ENCODE measurements around the gene CHIA. TPM values are rescaled to one million over a fixed set of nuclear protein-coding genes. Genes with fewer than 3 reads are reported as not detected.
"Not testable (repeated sequence)": the region's sequence is repeated elsewhere in the genome, so short reads cannot be mapped to it uniquely, and the experiment has no call there.

CHIA gene
- total RNA-seq, 1 donor from 2014 or later = not detected

GRCh38 chr1:111283838-111284237 lies 6.8 kb upstream of the CHIA start:
- no peak for DNase-seq (ENCODE audit: low spot score)

GRCh38 chr1:111285879-111286278 lies 4.8 kb upstream of the CHIA start:
- DNase-seq (ENCODE audit: low spot score) = no peak

GRCh38 chr1:111286912-111287311 lies 3.7 kb upstream of the CHIA start:
- DNase-seq (ENCODE audit: low spot score) = no peak

GRCh38 chr1:111289371-111289770 lies 1.3 kb upstream of the CHIA start:
- no peak for DNase-seq (ENCODE audit: low spot score)

GRCh38 chr1:111290104-111290503 lies 547 bp upstream of the CHIA start:
- DNase-seq (ENCODE audit: low spot score) = no peak

GRCh38 chr1:111294390-111294789 lies 3.7 kb downstream of the CHIA start:
- no peak for DNase-seq (ENCODE audit: low spot score)

- DNase-seq (ENCODE audit: low spot score) = no peak
Measured at GRCh38 chr1:111302374-111302773, 11.7 kb downstream of the CHIA start.

- DNase-seq (ENCODE audit: low spot score) = no peak
Measured at GRCh38 chr1:111309690-111310089, 19.0 kb downstream of the CHIA start.

- DNase-seq (ENCODE audit: low spot score) = no peak
Measured at GRCh38 chr1:111318523-111318922, 27.9 kb downstream of the CHIA start.

GRCh38 chr1:111320066-111320879 lies 29.6 kb downstream of the CHIA start:
- DNase-seq (ENCODE audit: low spot score) = no peak

- DNase-seq (ENCODE audit: low spot score) = no peak
Measured at GRCh38 chr1:111323231-111323630, 32.6 kb downstream of the CHIA start.

- no peak for DNase-seq (ENCODE audit: low spot score)
Measured at GRCh38 chr1:111332190-111332589, 41.5 kb downstream of the CHIA start.

GRCh38 chr1:111334169-111334568 lies 43.5 kb downstream of the CHIA start:
- no peak for DNase-seq (ENCODE audit: low spot score)

GRCh38 chr1:111335214-111335877 lies 44.7 kb downstream of the CHIA start:
- not testable (repeated sequence) for DNase-seq (ENCODE audit: low spot score)

- DNase-seq (ENCODE audit: low spot score) = not testable (repeated sequence)
Measured at GRCh38 chr1:111338849-111339248, 48.2 kb downstream of the CHIA start.

GRCh38 chr1:111346089-111346885 lies 55.6 kb downstream of the CHIA start:
- DNase-seq (ENCODE audit: low spot score) = peak; percentile 92

GRCh38 chr1:111347026-111347425 lies 56.4 kb downstream of the CHIA start:
- no peak for DNase-seq (ENCODE audit: low spot score)

- no peak for DNase-seq (ENCODE audit: low spot score)
Measured at GRCh38 chr1:111351700-111352099, 61.0 kb downstream of the CHIA start.

GRCh38 chr1:111354584-111354983 lies 63.9 kb downstream of the CHIA start:
- DNase-seq (ENCODE audit: low spot score) = no peak

- no peak for DNase-seq (ENCODE audit: low spot score)
Measured at GRCh38 chr1:111358964-111359363, 68.3 kb downstream of the CHIA start.

- no peak for DNase-seq (ENCODE audit: low spot score)
Measured at GRCh38 chr1:111359376-111359775, 68.7 kb downstream of the CHIA start.

- DNase-seq (ENCODE audit: low spot score) = not testable (repeated sequence)
Measured at GRCh38 chr1:111360257-111360656, 69.6 kb downstream of the CHIA start.
